ENCODE measurements around the gene TP53RK.

Gene TP53RK

GRCh38 chr20:46706242-46706641, 17.0 kb upstream of the TP53RK start:
- Histone ChIP-seq H3F3A (ENCODE audit: control insufficient read depth, insufficient read depth) (no peaks in the 10 kb centered on the region), H3K27ac (ENCODE audit: low read depth, low read length) (no peak overlapping the region), H3K4me3 (ENCODE audit: low read length) (no peak overlapping the region), H3K9me2 (replicated peaks; ENCODE audit: control insufficient read depth, low read length) (no peaks in the 10 kb centered on the region), H3K79me2 (ENCODE audit: control insufficient read depth, low read length) (no peaks in the 10 kb centered on the region), H4K20me1 (ENCODE audit: control insufficient read depth, insufficient read depth, low read depth, low read length) (no peaks in the 10 kb centered on the region), H3K36me3 (ENCODE audit: control insufficient read depth, low read length) (no peaks in the 10 kb centered on the region), H3K4me1 (ENCODE audit: control insufficient read depth, low read length) (no peaks in the 10 kb centered on the region), H3K27me3 (ENCODE audit: control insufficient read depth, low read length) (peaks cover 5% of the 10 kb centered on the region; the same call in 1 of the 2 replicates), H3K9me3 (ENCODE audit: control insufficient read depth, insufficient read depth, low read length) (peaks cover 6% of the 10 kb centered on the region), H3K4me2 (ENCODE audit: low read length) (no peak overlapping the region)
- no peak for TF ChIP-seq EZH2phosphoT487 (IDR thresholded peaks at IDR 0.05; ENCODE audit: borderline replicate concordance, low read length)
- TF ChIP-seq CTCF (IDR thresholded peaks at IDR 0.05; ENCODE audit: low read depth, low read length, poor library complexity, severe bottlenecking): no peak

GRCh38 chr20:46705378-46705729, 16.1 kb upstream of the TP53RK start:
- H3K4me2 ChIP-seq (ENCODE audit: low read length): no peak overlapping the region
- peaks cover 5% of the 10 kb centered on the region; the same call in 1 of the 2 replicates for H3K27me3 ChIP-seq (ENCODE audit: control insufficient read depth, low read length)

GRCh38 chr20:46704714-46705377, 15.6 kb upstream of the TP53RK start:
- H3K4me3 ChIP-seq (ENCODE audit: low read length): no peak overlapping the region
- H3K27ac ChIP-seq (ENCODE audit: low read depth, low read length): no peak overlapping the region
- H4K20me1 ChIP-seq (ENCODE audit: control insufficient read depth, insufficient read depth, low read depth, low read length): no peaks in the 10 kb centered on the region
- H3K27me3 ChIP-seq (ENCODE audit: control insufficient read depth, low read length): peaks cover 5% of the 10 kb centered on the region; the same call in 1 of the 2 replicates
- H3K79me2 ChIP-seq (ENCODE audit: control insufficient read depth, low read length): no peaks in the 10 kb centered on the region
- H3K4me2 ChIP-seq (ENCODE audit: low read length): no peak overlapping the region
- no peaks in the 10 kb centered on the region for H3F3A ChIP-seq (ENCODE audit: control insufficient read depth, insufficient read depth)
- H3K36me3 ChIP-seq (ENCODE audit: control insufficient read depth, low read length): no peaks in the 10 kb centered on the region
- no peaks in the 10 kb centered on the region for H3K4me1 ChIP-seq (ENCODE audit: control insufficient read depth, low read length)
- TF ChIP-seq EZH2phosphoT487 (IDR thresholded peaks at IDR 0.05; ENCODE audit: borderline replicate concordance, low read length) (no peak), CTCF (IDR thresholded peaks at IDR 0.05; ENCODE audit: low read depth, low read length, poor library complexity, severe bottlenecking) (no peak)
- no peaks in the 10 kb centered on the region for H3K9me2 ChIP-seq (replicated peaks; ENCODE audit: control insufficient read depth, low read length)
- H3K9me3 ChIP-seq (ENCODE audit: control insufficient read depth, insufficient read depth, low read length): peaks cover 6% of the 10 kb centered on the region

More at GRCh38 chr20:46705378-46705729, 16.1 kb upstream of the TP53RK start:
- no peaks in the 10 kb centered on the region for H3K36me3 ChIP-seq (ENCODE audit: control insufficient read depth, low read length)
- no peaks in the 10 kb centered on the region for H3K79me2 ChIP-seq (ENCODE audit: control insufficient read depth, low read length)
- H3K4me3 ChIP-seq (ENCODE audit: low read length): no peak overlapping the region
- TF ChIP-seq CTCF (IDR thresholded peaks at IDR 0.05; ENCODE audit: low read depth, low read length, poor library complexity, severe bottlenecking): no peak
- TF ChIP-seq EZH2phosphoT487 (IDR thresholded peaks at IDR 0.05; ENCODE audit: borderline replicate concordance, low read length): no peak
- no peaks in the 10 kb centered on the region for H3K9me2 ChIP-seq (replicated peaks; ENCODE audit: control insufficient read depth, low read length)
- H4K20me1 ChIP-seq (ENCODE audit: control insufficient read depth, insufficient read depth, low read depth, low read length): no peaks in the 10 kb centered on the region
- no peak overlapping the region for H3K27ac ChIP-seq (ENCODE audit: low read depth, low read length)
- H3F3A ChIP-seq (ENCODE audit: control insufficient read depth, insufficient read depth): no peaks in the 10 kb centered on the region
- H3K9me3 ChIP-seq (ENCODE audit: control insufficient read depth, insufficient read depth, low read length): peaks cover 6% of the 10 kb centered on the region
- H3K4me1 ChIP-seq (ENCODE audit: control insufficient read depth, low read length): no peaks in the 10 kb centered on the region

Data from DOHH2 (cell line).